H1 (cell line): ENCODE measurements around the gene PTPN1.

Source experiments
- EGR1 ChIP-seq: IDR thresholded peaks from 2 replicates; pipeline ENCODE4 v1.6.1; 2011; ENCODE audit warnings: low read depth, low read length, borderline replicate concordance
- POLR2A ChIP-seq, 2 experiments: IDR thresholded peaks; 1 replicate in 1 of 2; 2 replicates in 1 of 2; pipeline ENCODE4 v1.6.1; 2011; ENCODE audit warnings: low read depth in 2 of 2, low read length in 2 of 2, mild to moderate bottlenecking in 2 of 2; ENCODE audit errors: control extremely low read depth in 1 of 2

GRCh38 chr20:50567860-50568548, 57.8 kb downstream of the PTPN1 start:
- TF ChIP-seq POLR2A (IDR thresholded peaks at IDR 0.05; ENCODE audit: control extremely low read depth in 1 of 2, low read depth in 2 of 2, low read length in 2 of 2) (no peak), EGR1 (no peak)
